GM19452 (cell line): ENCODE results near the gene RDH16.
"Not testable (repeated sequence)": the region's sequence is repeated elsewhere in the genome, so short reads cannot be mapped to it uniquely, and the experiment has no call there.

ENCODE experiments used
- ATAC-seq: cut with Tn5 transposase; IDR thresholded peaks from one replicate; pipeline ENCODE4 v1.9.1; 2021; ENCODE audit not compliant: unreplicated experiment

The RDH16 gene

DNA sequence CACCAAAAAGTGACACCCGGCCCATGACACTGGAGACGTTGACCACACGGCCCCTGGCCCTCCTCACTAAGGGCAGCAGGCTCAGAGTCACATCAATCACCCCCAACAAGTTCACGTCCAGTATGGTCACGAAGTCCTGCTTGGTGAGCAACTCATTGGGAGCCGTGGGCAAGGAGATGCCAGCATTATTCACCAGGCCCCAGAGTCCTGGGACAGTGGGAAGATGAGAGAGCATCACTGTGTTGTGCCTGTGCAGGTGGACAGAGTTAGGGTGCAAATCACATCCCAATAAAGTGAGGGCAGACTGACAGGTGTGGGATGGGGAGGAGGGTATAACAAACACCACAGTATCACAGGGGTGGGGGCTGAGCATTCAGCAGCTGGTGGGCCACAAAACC lies 2.5 kb downstream of the RDH16 start:
- ATAC-seq = no peak

DNA sequence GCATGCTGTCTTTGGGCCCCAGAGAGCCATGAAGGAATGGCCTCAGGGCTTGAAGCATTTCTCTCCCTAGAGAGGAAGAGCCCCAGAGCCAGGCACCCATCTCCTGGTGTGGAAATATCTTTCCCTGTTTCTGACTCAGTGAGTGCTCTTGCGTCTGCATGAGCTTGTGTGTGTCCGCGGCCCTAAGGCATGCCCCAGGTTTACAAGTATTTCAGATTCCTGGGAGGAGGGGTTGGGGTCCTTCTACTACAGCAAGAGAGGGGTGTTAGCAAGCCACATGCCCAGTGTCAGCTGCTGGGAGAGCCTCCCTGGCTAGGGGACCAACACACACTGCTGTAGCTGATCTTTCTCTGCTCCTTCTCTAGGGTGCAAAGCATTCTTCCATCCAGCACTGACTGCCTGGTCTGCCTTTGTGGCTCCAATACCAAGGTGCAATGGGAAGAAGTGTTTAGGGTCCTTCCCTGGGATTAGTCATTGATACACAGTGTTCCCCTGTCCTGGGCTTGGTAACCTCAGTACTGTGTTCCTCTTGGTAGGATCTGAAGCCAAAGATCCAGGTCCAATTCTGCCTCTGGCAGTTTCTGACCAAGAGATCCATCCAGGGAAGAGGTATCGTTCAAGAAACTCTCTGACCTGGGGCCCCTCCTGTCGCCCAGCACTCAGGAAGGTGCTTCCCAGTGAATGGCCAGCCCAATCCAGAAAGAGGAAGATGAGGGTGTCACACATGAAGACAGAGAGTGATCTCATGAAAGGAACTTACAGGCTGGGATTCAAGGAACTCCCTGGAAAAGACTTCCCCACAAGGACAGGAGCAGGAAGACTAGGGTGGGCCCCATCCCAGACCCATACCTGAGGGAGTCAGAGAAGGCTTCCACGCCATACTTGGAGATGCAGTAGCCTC lies 3.1 kb downstream of the RDH16 start:
- ATAC-seq = no peak

DNA sequence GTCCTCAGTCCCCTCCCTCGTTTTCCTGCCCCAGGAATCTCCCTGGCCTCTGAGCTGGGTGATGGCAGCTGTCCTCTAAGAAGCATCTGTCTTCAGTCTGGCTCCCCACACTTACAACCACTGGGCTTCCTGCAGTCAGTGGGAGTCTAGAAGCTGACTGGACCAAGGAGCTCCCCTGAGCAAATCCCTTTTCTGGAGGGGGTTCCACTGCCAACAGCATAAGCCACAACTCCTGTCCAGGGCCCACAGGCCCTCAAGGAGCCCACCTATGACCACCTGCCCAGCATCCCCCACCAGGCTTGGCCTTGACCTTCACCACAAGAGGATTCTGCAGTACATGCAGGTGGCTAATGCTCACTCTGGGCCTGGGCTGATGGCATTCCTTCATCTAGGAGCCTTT lies 4.1 kb downstream of the RDH16 start:
- no peak for ATAC-seq

DNA sequence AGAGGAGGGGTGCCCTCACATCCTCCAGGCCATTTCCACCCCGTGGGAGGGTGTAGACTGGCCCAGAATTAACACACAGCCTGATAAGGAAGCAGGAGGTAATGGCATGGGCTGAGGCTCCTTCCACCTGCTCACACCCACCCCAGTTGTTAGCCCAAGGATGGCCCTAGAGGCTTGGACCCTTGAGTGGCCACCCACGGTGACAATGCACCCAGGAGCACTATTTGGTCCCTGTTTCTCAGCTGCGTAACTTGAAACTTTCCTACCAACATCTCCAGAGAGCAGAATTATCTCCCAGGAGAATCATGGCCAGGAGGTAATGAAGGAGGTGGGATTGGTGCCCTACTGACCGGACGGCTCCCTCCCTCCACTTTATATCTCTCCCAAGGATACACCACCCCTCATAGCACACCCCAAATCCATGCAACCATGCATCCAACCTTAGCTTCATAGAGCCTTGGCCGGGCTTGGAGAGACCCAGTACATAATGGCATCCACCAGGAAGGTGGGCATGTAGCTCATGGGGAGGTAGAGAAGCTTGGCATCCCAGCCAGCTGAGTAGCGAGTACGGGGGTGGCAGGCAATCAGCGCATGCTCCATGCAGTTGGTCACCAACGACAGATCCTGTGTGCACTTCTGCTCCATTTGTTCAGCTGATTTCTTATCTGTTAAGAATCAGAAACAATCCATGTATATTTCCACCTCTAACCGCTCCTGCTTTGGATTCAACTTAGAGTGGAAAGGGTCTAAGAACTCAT lies 5.6 kb downstream of the RDH16 start:
- ATAC-seq = no peak

DNA sequence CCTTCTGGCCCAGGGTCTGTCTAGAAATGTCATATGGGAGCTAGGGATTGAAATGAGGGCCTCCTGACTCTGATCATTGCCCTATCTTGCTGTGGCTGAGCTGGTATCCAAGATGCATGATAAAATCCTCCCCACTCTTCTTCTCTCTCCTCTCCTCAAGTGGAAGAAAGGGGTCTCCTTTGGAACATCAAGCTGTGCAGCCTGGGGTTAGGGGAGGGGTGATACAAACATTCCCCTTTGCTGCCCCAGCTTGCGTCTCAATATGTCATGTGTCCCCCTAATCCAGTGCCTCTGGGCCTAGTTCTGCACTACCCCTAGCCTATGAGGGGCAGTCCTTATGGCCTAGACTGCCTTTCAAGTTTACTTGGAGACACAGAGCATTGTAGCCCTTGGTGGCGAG lies 8.5 kb downstream of the RDH16 start:
- ATAC-seq = no peak

DNA sequence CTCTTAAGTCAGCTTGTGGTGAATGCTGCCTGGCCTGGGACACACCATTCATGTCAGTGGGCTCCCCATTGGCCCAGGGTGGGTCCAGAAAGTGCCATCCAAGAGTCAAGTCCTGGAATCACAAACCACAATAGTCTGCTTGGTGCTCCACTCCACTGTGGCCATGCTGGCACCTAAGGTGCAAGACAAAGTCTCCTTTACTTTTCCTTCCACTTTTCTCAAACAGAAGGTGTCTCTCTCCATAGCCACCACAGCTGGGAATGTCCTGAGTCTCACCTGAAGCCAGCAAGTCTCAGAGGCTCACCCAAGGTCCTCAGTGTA lies 9.0 kb downstream of the RDH16 start:
- no peak for ATAC-seq

DNA sequence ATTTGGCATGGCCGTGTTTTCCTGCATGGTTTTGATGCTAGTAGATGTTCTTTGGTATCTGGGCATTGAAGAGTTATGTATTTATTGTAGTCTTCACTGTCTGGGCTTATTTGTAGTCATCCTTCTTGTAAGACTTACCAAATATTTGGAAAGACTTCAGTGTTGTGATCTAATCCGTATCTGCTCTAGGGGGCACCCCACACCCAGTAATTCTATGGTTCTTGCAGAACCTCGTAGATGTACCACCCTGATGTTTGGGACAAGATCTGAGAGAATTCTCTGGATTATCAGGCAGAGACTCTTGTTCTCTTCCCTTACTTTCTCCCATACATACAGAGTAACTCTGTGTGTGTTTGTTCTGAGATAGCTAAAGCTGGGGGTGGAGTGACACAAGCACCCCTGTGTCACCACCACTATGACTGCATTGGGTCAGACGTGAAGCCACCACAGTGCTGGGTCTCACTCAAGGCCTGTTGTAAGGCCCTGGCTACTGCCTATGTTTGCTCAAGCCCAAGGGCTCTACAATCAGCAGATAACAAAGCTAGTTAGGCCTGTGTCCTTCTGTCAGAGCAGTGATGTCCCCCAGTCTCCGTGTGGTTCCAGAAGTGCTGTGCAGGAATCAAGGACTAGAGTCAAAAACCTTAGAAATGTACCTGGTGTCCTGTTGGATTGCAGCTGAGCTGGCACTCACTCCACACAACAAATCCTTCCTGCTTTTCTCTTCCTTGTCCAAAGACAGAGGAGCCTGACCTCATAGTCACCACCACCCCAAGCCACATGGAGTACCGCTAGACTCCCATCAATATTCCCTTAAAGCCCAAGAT lies 9.6 kb downstream of the RDH16 start:
- no peak for ATAC-seq

DNA sequence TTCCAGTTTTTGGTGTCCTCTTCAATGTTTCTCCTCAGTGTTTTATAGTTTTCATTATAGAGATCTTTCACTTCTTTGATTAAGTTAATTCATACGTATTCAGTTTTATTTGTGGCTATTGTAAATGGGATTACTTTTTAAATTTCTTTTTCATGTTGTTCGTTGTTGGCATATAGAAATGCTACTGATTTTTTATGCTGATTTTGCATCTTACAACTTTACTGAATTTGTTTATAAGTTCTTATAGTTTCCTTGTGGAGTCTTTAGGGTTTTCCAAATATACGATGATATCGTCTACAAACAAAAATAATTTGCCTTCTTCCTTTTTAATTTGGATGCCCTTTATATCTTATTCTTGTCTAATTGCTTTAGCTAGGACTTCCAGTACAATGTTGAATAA lies 13.5 kb downstream of the RDH16 start:
- no peak for ATAC-seq

DNA sequence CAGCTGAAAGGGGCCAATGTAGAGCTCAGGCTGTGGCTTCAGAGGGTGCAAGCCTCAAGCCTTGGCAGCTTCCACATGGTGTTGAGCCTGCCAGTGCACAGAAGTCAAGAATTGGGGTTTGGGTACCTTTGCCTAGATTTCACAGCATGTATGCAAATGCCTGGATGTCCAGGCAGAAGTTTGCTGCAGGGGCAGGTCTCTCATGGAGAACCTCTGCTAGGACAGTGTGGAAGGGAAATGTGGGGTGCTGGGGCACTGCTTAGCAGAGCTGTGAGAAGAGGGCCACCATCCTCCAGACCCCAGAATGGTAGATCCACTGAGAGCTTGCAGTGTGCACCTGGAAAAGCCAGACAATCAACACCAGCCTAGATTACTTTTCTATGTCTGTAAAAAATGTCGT lies 14.0 kb downstream of the RDH16 start:
- ATAC-seq = not testable (repeated sequence)

DNA sequence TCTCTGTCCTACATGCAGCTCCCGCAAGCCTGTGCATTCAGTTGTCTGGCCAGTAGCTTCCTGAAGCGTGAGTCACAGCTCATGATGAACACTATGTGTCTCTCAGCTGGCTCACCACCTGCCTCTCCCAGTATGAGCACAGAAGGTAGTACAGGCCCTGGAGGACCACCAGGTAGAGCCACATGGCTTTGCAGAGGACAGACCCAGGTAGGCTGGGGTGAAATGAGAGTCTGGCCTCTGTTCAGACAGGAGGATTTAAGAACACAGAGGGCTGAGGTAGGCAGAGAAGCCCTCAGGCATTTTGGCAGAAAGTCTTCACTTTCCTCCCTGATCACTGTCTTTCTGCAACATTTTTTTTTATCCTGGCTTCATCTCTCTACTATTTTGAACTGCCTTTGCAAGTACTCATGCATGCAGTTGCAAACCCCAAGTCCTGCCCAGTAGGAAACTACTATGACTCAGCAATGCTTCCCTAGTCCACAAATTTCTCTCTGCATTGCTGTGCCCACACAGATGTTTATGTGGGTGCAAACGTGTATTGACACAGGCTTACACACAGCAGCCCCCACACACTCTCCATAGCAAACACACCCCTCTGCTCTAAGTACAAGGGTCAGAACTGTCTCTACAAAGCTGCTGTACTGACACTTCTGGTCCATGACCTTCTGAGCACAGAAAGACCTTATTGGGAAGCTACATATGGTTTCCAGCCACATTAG lies 15.9 kb downstream of the RDH16 start:
- ATAC-seq = peak; percentile 82

DNA sequence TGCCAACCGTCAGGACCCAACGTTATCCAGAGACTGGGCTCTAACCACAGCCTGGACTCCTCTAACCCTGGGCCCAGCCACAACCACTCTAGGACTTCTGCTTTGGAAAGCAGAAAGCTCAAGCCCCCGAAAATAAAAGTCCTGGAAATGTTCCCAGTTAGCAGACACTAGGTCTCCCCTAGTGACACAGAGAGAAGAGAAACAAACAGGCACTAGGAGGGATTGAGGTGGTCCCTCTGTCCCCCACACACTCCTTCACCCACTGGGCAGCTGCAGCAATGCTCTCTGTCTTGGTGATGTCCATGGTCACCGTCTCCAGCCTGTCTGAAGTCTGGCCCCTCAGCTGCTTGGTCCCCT lies 16.5 kb downstream of the RDH16 start:
- ATAC-seq = not testable (repeated sequence)

DNA sequence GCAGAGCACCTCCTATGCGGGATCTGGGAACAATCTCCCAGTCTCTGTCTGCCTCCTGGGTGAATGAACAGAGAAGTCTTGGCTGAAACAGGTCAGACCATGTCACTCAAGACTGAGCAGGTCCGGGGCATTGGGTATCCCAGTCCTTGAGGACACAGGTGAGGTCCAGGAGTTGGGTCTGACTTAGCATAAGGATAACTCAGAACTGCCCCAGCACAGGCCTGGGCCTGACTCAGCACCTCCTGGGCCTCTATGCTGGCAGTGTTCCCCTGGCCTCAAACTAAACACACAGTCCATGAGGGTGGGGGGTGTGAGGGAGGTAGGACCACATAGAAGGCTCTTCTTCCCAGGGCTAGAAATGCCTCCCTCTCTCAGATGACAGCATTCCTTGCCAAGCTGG lies 21.7 kb downstream of the RDH16 start:
- no peak for ATAC-seq

DNA sequence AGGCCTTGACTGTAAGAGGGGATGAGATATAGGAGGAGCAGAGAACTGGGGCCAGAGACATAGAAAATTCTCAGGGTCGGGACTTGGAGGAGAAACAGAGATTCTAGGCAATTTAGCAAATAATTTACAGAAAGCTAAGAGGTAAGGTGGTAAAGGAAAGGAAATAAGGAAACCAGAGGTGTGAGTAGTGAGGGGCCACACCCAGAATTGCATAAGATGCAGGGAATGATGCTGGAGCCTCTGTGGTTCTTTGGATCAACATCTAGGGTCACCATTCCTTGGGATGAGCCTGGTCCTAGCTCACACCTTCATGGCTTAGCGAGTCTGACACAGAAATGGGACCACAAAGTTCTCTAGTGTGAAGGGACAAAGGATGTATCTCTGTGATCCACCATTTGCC lies 22.3 kb downstream of the RDH16 start:
- ATAC-seq = no peak

DNA sequence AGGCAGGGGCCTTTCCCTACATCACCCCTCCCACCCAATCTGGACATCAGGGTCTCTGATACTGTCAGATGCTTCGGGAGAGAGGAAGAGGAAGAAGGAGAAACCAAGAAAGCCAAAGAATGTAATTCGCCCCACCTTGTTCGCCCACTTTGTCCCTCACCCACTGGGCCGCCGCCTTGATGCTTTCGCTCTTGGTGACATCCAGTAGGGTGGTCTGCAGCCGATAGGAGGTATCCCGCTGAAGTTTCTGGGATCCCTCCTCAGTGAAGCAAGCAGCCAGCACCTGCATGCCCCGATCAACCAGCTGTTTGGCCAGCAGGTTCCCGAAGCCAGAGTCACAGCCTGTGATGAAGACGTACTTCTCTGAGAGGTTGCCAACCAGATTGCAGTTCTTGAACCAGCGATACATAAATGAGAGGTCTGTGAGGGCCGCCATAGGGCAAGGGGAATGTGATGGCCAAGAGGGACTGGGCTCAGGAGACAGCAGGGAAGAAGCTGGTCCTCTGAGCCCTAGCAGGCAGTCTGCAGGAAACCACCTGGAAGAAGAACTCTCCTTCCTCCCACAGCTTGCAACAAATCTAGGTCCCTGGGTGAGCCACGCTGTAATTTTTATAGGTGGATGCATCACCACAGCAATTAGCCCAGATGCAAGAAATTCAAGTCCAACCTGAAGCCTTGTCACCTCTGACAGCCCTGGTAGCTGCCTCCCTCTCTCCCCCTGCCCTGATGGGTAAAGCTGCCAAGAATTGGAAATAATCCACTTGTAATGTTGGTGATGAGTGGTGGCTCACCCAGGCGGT lies 23.4 kb downstream of the RDH16 start, which contains the start of gene SDR9C7:
Gene SDR9C7, minus strand, starts transcription at position 583 of the 800 bp plus-strand sequence. Its CDS starts 147 bp downstream, at position 436.
- ATAC-seq = no peak

DNA sequence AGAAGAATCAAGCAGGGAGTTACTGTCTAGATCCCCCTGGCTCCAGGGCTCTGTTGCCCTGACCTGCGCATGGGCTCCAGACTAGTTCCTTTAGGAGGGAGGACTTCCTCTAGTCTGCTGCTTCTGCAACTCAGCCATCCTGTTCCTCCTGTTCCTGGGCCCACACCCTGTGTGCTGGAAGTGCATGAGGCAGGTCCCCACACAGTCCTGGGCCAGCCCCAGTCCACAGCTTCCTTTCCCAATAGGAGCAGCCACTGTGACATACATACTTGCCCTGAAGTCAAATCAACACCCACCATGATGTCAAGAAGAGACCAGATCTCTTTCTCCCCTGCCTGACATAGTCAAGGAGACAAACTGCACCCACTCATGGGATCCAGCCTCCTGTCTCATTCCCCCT lies 24.5 kb downstream of the RDH16 start:
- no peak for ATAC-seq

DNA sequence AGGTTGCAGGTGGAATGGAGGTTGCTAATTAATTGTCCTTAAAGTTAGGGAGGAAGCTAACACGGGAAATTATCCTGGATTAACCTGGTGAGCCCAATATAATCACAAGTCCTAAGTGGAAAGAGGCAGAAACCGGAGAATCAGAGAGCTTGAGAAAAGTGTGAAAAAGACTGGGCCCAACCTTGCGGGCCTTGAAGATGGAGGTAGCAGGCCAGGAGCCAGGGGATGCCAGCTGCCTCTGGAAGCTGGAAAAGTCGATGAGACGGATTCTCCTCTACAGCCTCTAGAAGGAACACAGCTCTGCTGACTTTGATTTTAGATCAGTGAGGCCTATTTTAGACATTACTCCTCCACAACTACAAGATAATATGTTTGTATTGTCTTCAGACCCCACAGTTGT lies 25.3 kb downstream of the RDH16 start:
- no peak for ATAC-seq

DNA sequence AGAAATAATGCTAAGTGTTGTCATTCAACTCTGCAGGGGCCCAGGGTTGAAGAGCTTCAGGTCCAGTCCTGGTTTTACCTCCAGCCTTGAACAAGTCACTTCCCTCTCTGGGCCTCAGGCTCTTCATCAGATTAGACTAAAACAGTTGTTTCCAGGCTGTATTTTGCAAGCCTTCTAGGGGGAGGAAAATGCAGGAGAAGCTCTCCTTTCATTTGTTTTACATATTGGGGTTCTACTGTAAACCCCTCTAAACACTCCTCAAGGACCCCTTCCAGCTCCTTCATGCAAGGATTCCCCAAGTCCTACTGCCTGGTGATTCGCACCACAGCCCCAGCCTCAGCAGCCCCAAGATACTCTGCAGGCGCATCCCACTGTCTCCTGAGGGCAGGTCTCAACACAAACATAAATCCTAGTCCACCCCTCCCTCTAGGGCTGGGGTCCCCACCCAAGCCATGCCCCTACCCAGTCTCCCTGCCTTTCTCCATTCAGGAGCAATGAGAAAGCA lies 25.9 kb downstream of the RDH16 start:
- ATAC-seq = no peak

DNA sequence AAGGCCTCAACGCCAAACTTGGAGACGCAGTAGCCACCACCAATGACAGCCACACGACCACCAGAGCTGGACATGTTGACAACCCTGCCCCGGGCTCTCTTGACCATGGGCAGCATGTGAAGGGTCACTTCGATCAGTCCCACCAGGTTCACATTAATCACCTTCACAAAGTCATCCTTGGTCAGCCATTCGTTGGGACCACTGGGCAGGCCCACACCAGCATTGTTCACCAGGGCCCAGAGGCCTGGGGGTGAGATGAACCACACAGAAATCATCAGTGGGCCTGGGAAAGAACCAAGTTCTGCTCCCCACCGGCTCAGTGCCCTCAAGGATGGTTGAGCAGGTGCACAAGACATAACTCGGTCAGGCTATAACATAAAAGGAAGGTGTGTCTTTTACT lies 27.2 kb downstream of the RDH16 start:
- no peak for ATAC-seq

DNA sequence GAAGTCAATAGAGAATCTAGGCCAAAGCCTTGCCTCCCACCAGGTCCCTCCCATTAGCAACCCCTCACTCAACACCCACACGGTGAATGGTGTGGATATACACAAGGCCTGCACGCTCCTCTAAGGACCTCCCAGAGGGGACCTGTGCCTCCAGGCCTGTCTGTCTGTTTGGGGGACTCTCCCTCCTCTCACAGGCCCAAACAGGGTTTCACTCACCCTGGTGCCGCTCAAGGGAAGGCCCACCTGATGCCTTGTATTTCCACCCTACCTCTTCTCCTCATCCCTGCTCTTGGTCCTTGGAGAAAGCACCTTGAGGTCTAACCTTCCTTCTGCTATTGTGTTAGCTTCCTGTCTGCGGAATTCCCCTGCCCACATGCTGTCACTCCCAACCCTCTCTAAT lies 27.6 kb downstream of the RDH16 start:
- ATAC-seq = no peak

DNA sequence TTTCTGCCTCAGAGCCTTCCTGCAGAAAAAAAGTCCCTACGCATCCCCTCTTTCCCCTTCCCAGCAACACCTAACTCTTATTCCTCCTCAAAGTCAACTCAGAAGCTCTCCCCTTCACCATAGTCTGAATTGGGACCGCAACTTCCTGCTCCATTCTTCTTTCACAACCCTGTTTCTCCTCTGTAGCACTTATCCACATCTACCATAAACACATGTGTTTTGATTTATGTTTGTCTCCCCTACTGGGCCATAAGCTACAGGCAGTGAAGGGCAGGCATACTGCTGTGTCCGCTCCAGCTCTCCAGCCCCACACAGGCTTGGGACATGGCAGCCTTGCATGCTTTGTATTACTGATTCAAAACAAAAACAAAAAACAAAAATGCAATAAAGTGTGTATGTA lies 29.1 kb downstream of the RDH16 start:
- no peak for ATAC-seq
